ENCODE data around the gene TTC39C. TPM values are rescaled to one million over a fixed set of nuclear protein-coding genes. Genes with fewer than 3 reads are reported as not detected.

TTC39C gene
- total and polyA plus RNA-seq, 2 donors (not counting 3 experiments of a cell fraction or from before 2014, with no cell fraction given) = 0.61 to 6.2 TPM

DNA sequence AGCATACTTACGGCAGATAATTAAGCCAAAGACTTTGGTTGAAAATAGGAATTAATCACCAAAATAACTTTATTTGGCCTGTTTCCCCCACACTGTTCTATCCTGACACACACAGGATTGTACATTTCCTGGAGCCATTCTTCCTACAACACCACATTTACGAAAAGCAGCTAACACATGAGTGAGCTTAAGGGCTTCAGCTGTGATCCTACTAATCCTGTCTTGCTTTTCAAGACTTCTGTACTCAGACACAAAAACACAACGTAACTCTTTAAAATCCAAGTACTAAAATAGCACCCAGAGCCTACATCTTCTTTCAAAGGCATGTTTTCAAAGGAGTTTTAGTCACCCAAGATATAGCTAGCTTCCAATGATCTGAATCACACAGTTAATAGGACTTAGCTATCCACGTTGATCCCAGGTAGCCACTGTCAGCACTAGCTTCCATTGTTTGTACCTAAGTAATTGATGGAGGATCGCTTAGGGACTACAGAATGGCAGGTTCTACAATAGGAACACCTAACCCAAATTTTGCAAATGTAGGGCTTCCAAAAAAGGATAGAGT lies 42.8 kb upstream of the TTC39C start:
- Histone ChIP-seq H2AFZ (ENCODE audit: low read depth, low read length) (no peak overlapping the region), H3K9ac (replicated peaks; ENCODE audit: extremely low read depth, insufficient read depth, low read length) (no peak overlapping the region), H4K20me1 (replicated peaks; ENCODE audit: control insufficient read depth, extremely low read depth, insufficient read depth, low read length) (no peaks in the 10 kb centered on the region), H3K4me2 (ENCODE audit: insufficient read depth, low read length) (no peak overlapping the region), H3K27me3 (ENCODE audit: control insufficient read depth in 2 of 2, insufficient read depth in 2 of 2, low read length in 2 of 2) (peaks cover 6 to 9% of the 10 kb centered on the region in 2 experiments), H3K27ac (ENCODE audit: insufficient read depth, low read depth, low read length) (no peak overlapping the region), H3K4me3 (replicated peaks in 1 of 3; ENCODE audit: insufficient read depth in 1 of 3, low read depth in 1 of 3, low read length in 3 of 3) (no peak overlapping the region), H3K9me3 (replicated peaks; ENCODE audit: control insufficient read depth, insufficient read depth, low read length) (no peaks in the 10 kb centered on the region), H3K4me1 (ENCODE audit: control insufficient read depth, extremely low read depth, insufficient read depth, low read length) (no peaks in the 10 kb centered on the region), H3K36me3 (ENCODE audit: control insufficient read depth in 2 of 2, extremely low read depth in 1 of 2, insufficient read depth in 2 of 2, low read length in 2 of 2) (no peaks in the 10 kb centered on the region), H3K79me2 (ENCODE audit: control insufficient read depth, insufficient read depth, low read length) (no peaks in the 10 kb centered on the region), H3K9me1 (replicated peaks; ENCODE audit: control insufficient read depth, extremely low read depth, insufficient read depth, low read length) (no peaks in the 10 kb centered on the region)
- DNase-seq (ENCODE audit: low read depth, low spot score) = no peak
- dilution Hi-C loops (cut with MboI; ENCODE audit: extremely low pct_ligation_motif_present, low sequenced_read_pairs) = no loop called here
- ChIA-PET CTCF (interaction anchor here (0.7 kb wide), 1 partner anchor 22 kb away, joined by 3 read pairs; no protein-coding TSS in a partner anchor), POLR2A (interaction anchor here (0.7 kb wide), 1 partner anchor 555 kb away, joined by 6 read pairs; no protein-coding TSS in a partner anchor)
- TF ChIP-seq GATA2 (IDR thresholded peaks at IDR 0.05; ENCODE audit: insufficient read depth, insufficient read length, low read depth, low read length) (no peak), POLR2AphosphoS5 (IDR thresholded peaks at IDR 0.05; ENCODE audit: insufficient read depth, low read depth, low read length) (no peak), MYC (IDR thresholded peaks at IDR 0.05; ENCODE audit: low read depth, low read length) (no peak), FOS (IDR thresholded peaks at IDR 0.05; ENCODE audit: borderline replicate concordance, insufficient read depth, low read length) (no peak), EZH2 (IDR thresholded peaks at IDR 0.05; ENCODE audit: borderline replicate concordance, low read depth, low read length, severe bottlenecking) (no peak), MAX (IDR thresholded peaks at IDR 0.05; ENCODE audit: insufficient read depth, insufficient read length) (no peak)
- TF ChIP-seq, protein P1, sequence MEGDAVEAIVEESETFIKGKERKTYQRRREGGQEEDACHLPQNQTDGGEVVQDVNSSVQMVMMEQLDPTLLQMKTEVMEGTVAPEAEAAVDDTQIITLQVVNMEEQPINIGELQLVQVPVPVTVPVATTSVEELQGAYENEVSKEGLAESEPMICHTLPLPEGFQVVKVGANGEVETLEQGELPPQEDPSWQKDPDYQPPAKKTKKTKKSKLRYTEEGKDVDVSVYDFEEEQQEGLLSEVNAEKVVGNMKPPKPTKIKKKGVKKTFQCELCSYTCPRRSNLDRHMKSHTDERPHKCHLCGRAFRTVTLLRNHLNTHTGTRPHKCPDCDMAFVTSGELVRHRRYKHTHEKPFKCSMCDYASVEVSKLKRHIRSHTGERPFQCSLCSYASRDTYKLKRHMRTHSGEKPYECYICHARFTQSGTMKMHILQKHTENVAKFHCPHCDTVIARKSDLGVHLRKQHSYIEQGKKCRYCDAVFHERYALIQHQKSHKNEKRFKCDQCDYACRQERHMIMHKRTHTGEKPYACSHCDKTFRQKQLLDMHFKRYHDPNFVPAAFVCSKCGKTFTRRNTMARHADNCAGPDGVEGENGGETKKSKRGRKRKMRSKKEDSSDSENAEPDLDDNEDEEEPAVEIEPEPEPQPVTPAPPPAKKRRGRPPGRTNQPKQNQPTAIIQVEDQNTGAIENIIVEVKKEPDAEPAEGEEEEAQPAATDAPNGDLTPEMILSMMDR (IDR thresholded peaks at IDR 0.05; ENCODE audit: extremely low read depth in 1 of 2, insufficient read depth in 1 of 2, low read depth in 1 of 2, low read length in 2 of 2) = no peak
- intact Hi-C loops (cut with micrococcal nuclease) = no loop called here
- BruUV-seq (replicated peaks) = no TSS peak
- FAIRE-seq = no peak
